Mesenchymal stem cell (in vitro differentiated cells and primary cell): ENCODE data around the gene CACNA2D3.
A peak's percentile ranks its signal among the peaks of the same experiment; 100 is the strongest.

Experiments used
- DNase-seq: peaks from one replicate; pipeline ENCODE4 v3.0.0-alpha.2; 2013
- H2AFZ ChIP-seq: one replicate; pipeline ENCODE4 v1.6.1; 2013; ENCODE audit warnings: low read depth, mild to moderate bottlenecking, control low read depth, inconsistent platforms, low read length, moderate library complexity
- H2AK5ac ChIP-seq: 2 replicates; pipeline ENCODE4 v1.6.1; 2013; ENCODE audit warnings: low read length, moderate library complexity, mild to moderate bottlenecking, inconsistent platforms; ENCODE audit not compliant: severe bottlenecking
- H2BK120ac ChIP-seq: one replicate; pipeline ENCODE4 v1.6.1; 2013; ENCODE audit warnings: low read depth, mild to moderate bottlenecking, inconsistent platforms, low read length, moderate library complexity
- H2BK12ac ChIP-seq, 2 experiments: one replicate each; pipeline ENCODE4 v1.6.1; 2013; ENCODE audit warnings: inconsistent platforms in 2 of 2, low read length in 2 of 2, mild to moderate bottlenecking in 2 of 2, moderate library complexity in 2 of 2, control low read depth in 1 of 2
- H2BK15ac ChIP-seq: one replicate; pipeline ENCODE4 v1.6.1; 2013; ENCODE audit warnings: mild to moderate bottlenecking, low read depth, inconsistent platforms; ENCODE audit not compliant: poor library complexity, severe bottlenecking
- H2BK5ac ChIP-seq: 2 replicates; pipeline ENCODE4 v1.6.1; 2013; ENCODE audit warnings: low read depth, mild to moderate bottlenecking, low read length, control low read depth, inconsistent platforms; ENCODE audit not compliant: poor library complexity, severe bottlenecking
- H3K14ac ChIP-seq, 2 experiments: one replicate each; pipeline ENCODE4 v1.6.1; 2013; ENCODE audit warnings: inconsistent platforms in 2 of 2, low read length in 2 of 2, control low read depth in 1 of 2, mild to moderate bottlenecking in 1 of 2, moderate library complexity in 1 of 2
- H3K18ac ChIP-seq, 2 experiments: one replicate each; pipeline ENCODE4 v1.6.1; 2013; ENCODE audit warnings: inconsistent platforms in 2 of 2, low read length in 2 of 2, control low read depth in 1 of 2, low read depth in 1 of 2, mild to moderate bottlenecking in 1 of 2
- H3K23ac ChIP-seq, 2 experiments: one replicate each; pipeline ENCODE4 v1.6.1; 2013; ENCODE audit warnings: inconsistent platforms in 2 of 2, low read length in 2 of 2, mild to moderate bottlenecking in 2 of 2, moderate library complexity in 2 of 2, control low read depth in 1 of 2
- H3K27ac ChIP-seq: 2 replicates; pipeline ENCODE4 v1.5.1; 2013; ENCODE audit warnings: mild to moderate bottlenecking, moderate library complexity, low read length, control low read depth, inconsistent platforms; ENCODE audit not compliant: poor library complexity, severe bottlenecking
- H3K27me3 ChIP-seq, 2 experiments: 2 replicates each; pipeline versions ENCODE4 v1.6.1 to v1.7.0; 2013; ENCODE audit warnings: low read length in 2 of 2, mild to moderate bottlenecking in 2 of 2, moderate library complexity in 2 of 2, control low read depth in 1 of 2, inconsistent platforms in 1 of 2; ENCODE audit not compliant: control insufficient read depth in 1 of 2, insufficient read depth in 1 of 2
- H3K36me3 ChIP-seq, 2 experiments: 2 replicates each; pipeline versions ENCODE4 v1.6.1 to v1.7.0; 2013; ENCODE audit warnings: low read length in 2 of 2, control low read depth in 1 of 2, inconsistent platforms in 1 of 2, low read depth in 1 of 2, mild to moderate bottlenecking in 1 of 2; ENCODE audit not compliant: insufficient read depth in 2 of 2, control insufficient read depth in 1 of 2
- H3K4ac ChIP-seq, 2 experiments: one replicate each; pipeline ENCODE4 v1.6.1; 2013; ENCODE audit warnings: inconsistent platforms in 2 of 2, low read length in 2 of 2, mild to moderate bottlenecking in 2 of 2, moderate library complexity in 2 of 2, control low read depth in 1 of 2, low read depth in 1 of 2
- H3K4me1 ChIP-seq: 2 replicates; pipeline ENCODE4 v1.6.1; 2013; ENCODE audit warnings: low read depth, low read length, control low read depth; ENCODE audit not compliant: control insufficient read depth, insufficient read depth
- H3K4me2 ChIP-seq: 2 replicates; pipeline ENCODE4 v1.6.1; 2013; ENCODE audit warnings: low read length, mild to moderate bottlenecking, inconsistent platforms; ENCODE audit not compliant: poor library complexity, severe bottlenecking
- H3K4me3 ChIP-seq, 2 experiments: 2 replicates each; pipeline versions ENCODE4 v1.5.1 to v1.7.0; 2013; ENCODE audit warnings: low read length in 2 of 2, mild to moderate bottlenecking in 2 of 2, control low read depth in 1 of 2, low read depth in 1 of 2; ENCODE audit not compliant: insufficient read depth in 1 of 2
- H3K79me1 ChIP-seq: replicated peaks from 2 replicates; pipeline ENCODE4 v1.6.1; 2013; ENCODE audit warnings: mild to moderate bottlenecking, control low read depth, low read length, inconsistent platforms; ENCODE audit not compliant: poor library complexity, severe bottlenecking
- H3K9ac ChIP-seq: 2 replicates; pipeline ENCODE4 v1.7.0; 2013; ENCODE audit warnings: mild to moderate bottlenecking, low read length, moderate library complexity
- H3K9me3 ChIP-seq: 2 replicates; pipeline ENCODE4 v1.7.0; 2013; ENCODE audit warnings: mild to moderate bottlenecking, low read length; ENCODE audit not compliant: control insufficient read depth
- H4K8ac ChIP-seq: one replicate; pipeline ENCODE4 v1.6.1; 2013; ENCODE audit warnings: inconsistent platforms, mild to moderate bottlenecking, low read length, moderate library complexity
- H4K91ac ChIP-seq: one replicate; pipeline ENCODE4 v1.6.1; 2013; ENCODE audit warnings: mild to moderate bottlenecking, low read length, inconsistent platforms
- WGBS: methylation state at CpG from one replicate; pipeline ENCODE4 v1.1.7; 2013; ENCODE audit warnings: mixed read lengths; 5-methylcytosine and 5-hydroxymethylcytosine counted together

CACNA2D3 gene

GRCh38 chr3:54817628-54818027 is 695.3 kb downstream of the CACNA2D3 start:
- Histone ChIP-seq H3K4me3 (no peak overlapping the region), H2BK5ac (no peak overlapping the region), H3K23ac (no peak overlapping the region), H3K4me2 (no peak overlapping the region), H3K27ac (no peak overlapping the region), H3K36me3 (no peaks in the 10 kb centered on the region), H3K79me1 (no peaks in the 10 kb centered on the region), H2AK5ac (no peak overlapping the region), H3K4ac (no peak overlapping the region), H3K27me3 (no peaks in the 10 kb centered on the region), H3K9me3 (no peaks in the 10 kb centered on the region), H3K18ac (no peak overlapping the region), H2BK15ac (no peak overlapping the region), H3K14ac (no peak overlapping the region), H3K9ac (no peak overlapping the region), H2BK120ac (no peak overlapping the region), H2AFZ (no peak overlapping the region), H3K4me1 (peaks cover 4% of the 10 kb centered on the region), H2BK12ac (no peak overlapping the region), H4K8ac (no peak overlapping the region), H4K91ac (no peak overlapping the region)
- peak; percentile 24 for DNase-seq
- WGBS: 80% methylated on average over 1 of the region's 1 CpG

DNA sequence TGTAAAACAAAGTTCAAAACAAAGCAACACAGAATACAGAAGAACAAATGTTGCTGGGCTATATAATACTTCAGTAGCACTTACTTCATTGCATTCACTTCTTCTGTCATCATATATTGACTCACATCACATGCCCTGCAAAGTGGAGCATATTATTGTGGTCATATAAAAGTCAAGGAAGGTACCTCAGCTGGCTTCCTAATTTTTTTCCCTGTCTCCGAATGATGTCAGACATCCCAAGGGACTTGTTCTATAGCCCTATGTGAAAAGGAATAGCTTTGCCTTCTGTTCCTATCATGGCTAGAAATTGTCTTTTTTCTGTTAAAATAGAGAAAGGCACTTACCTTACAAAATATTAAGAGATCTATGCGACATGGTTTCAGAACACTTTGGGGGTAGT is 696.1 kb downstream of the CACNA2D3 start:
- H2AK5ac ChIP-seq: no peak overlapping the region
- H3K18ac ChIP-seq: no peak overlapping the region
- no peaks in the 10 kb centered on the region for H3K36me3 ChIP-seq
- H3K23ac ChIP-seq: no peak overlapping the region
- no peak overlapping the region for H4K91ac ChIP-seq
- peaks cover 4% of the 10 kb centered on the region for H3K4me1 ChIP-seq
- H3K14ac ChIP-seq: no peak overlapping the region
- H2BK12ac ChIP-seq: no peak overlapping the region
- H3K27me3 ChIP-seq: no peaks in the 10 kb centered on the region
- H3K4me3 ChIP-seq: no peak overlapping the region
- no peak overlapping the region for H2BK5ac ChIP-seq
- no peak overlapping the region for H4K8ac ChIP-seq
- no peak overlapping the region for H2BK15ac ChIP-seq
- 83% methylated on average over 2 of the region's 2 CpGs for WGBS
- no peak overlapping the region for H2BK120ac ChIP-seq
- H3K9ac ChIP-seq: no peak overlapping the region
- no peak overlapping the region for H2AFZ ChIP-seq
- H3K27ac ChIP-seq: no peak overlapping the region
- H3K4ac ChIP-seq: no peak overlapping the region
- no peaks in the 10 kb centered on the region for H3K79me1 ChIP-seq
- no peak for DNase-seq
- H3K4me2 ChIP-seq: no peak overlapping the region
- H3K9me3 ChIP-seq: no peaks in the 10 kb centered on the region

GRCh38 chr3:54818942-54819341 is 696.6 kb downstream of the CACNA2D3 start:
- no peak overlapping the region for H2AFZ ChIP-seq
- no peak overlapping the region for H2BK12ac ChIP-seq
- WGBS: 100% methylated on average over 1 of the region's 1 CpG
- no peak overlapping the region for H3K14ac ChIP-seq
- no peak overlapping the region for H2AK5ac ChIP-seq
- no peak overlapping the region for H2BK120ac ChIP-seq
- no peak overlapping the region for H3K4ac ChIP-seq
- H3K9ac ChIP-seq: no peak overlapping the region
- H3K18ac ChIP-seq: no peak overlapping the region
- no peaks in the 10 kb centered on the region for H3K79me1 ChIP-seq
- H3K36me3 ChIP-seq: no peaks in the 10 kb centered on the region
- no peaks in the 10 kb centered on the region for H3K27me3 ChIP-seq
- peaks cover 4% of the 10 kb centered on the region for H3K4me1 ChIP-seq
- no peak overlapping the region for H4K8ac ChIP-seq
- DNase-seq: no peak
- H3K4me3 ChIP-seq: no peak overlapping the region
- H2BK5ac ChIP-seq: no peak overlapping the region
- H4K91ac ChIP-seq: no peak overlapping the region
- no peak overlapping the region for H2BK15ac ChIP-seq
- no peak overlapping the region for H3K23ac ChIP-seq
- H3K27ac ChIP-seq: no peak overlapping the region
- H3K4me2 ChIP-seq: no peak overlapping the region
- H3K9me3 ChIP-seq: no peaks in the 10 kb centered on the region

GRCh38 chr3:54819946-54820345 is 697.6 kb downstream of the CACNA2D3 start:
- no peak overlapping the region for H2AFZ ChIP-seq
- 100% methylated on average over 1 of the region's 5 CpGs for WGBS

More at GRCh38 chr3:54819946-54820345, 697.6 kb downstream of the CACNA2D3 start:
- no peaks in the 10 kb centered on the region for H3K9me3 ChIP-seq
- DNase-seq: no peak
- no peak overlapping the region for H2BK5ac ChIP-seq
- no peak overlapping the region for H4K8ac ChIP-seq
- no peak overlapping the region for H3K18ac ChIP-seq
- H2AK5ac ChIP-seq: no peak overlapping the region
- H2BK15ac ChIP-seq: no peak overlapping the region
- peaks cover 4% of the 10 kb centered on the region for H3K4me1 ChIP-seq
- no peak overlapping the region for H2BK12ac ChIP-seq
- no peak overlapping the region for H4K91ac ChIP-seq
- no peak overlapping the region for H3K4me2 ChIP-seq
- no peak overlapping the region for H3K4me3 ChIP-seq
- no peak overlapping the region for H3K14ac ChIP-seq
- no peak overlapping the region for H2BK120ac ChIP-seq
- H3K23ac ChIP-seq: no peak overlapping the region
- H3K4ac ChIP-seq: no peak overlapping the region
- no peak overlapping the region for H3K9ac ChIP-seq
- H3K27me3 ChIP-seq: no peaks in the 10 kb centered on the region
- H3K79me1 ChIP-seq: no peaks in the 10 kb centered on the region
- no peaks in the 10 kb centered on the region for H3K36me3 ChIP-seq
- no peak overlapping the region for H3K27ac ChIP-seq
